ENCODE data around the gene ELMO3. TPM values are rescaled to one million over a fixed set of nuclear protein-coding genes. Genes with fewer than 3 reads are reported as not detected.

The ELMO3 gene
- 0.70 to 1.8 TPM (median 1.1 TPM) in 5 replicates for total RNA-seq (2022; extraction: Qiagen RNA extraction)

DNA sequence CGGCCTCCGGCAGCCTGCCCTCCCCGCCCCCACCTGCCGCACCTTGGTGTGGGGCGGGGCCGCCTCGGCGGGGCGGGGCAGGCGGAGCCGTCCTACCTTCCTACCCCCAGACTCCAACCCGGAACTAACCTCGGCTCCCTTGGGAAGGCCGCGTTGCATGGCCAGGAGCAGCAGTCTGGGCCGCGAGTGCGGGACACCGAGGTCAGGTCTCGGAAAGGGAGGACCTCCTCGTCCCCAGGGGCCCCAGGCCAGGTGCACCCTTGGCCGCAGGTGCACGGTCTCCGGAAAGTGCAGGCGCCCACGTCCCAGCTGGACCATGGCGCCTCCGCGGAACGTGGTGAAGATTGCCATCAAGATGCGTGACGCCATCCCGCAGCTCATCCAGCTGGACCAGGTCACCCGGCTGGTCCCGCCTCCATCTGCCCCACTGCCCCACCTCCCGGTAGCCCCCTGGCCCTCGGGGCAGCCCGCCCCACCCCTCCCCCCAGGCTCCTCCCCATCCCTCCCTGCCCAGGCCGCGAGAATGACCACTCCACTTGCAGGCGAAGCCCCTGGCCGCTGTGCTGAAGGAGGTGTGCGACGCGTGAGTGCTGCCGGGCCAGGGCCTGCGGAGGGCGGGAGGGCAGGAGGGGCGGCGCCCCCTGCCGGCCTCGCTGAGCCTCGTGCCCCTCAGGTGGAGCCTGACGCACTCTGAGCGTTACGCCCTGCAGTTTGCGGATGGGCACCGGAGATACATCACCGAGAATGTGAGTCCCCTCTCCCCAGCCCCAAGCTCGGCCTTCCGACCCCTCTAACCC lies at the start of gene ELMO3:
ELMO3 (plus strand) TSS at position 121 of the 797 bp plus-strand sequence; CDS start at position 317, 196 bp downstream.

DNA sequence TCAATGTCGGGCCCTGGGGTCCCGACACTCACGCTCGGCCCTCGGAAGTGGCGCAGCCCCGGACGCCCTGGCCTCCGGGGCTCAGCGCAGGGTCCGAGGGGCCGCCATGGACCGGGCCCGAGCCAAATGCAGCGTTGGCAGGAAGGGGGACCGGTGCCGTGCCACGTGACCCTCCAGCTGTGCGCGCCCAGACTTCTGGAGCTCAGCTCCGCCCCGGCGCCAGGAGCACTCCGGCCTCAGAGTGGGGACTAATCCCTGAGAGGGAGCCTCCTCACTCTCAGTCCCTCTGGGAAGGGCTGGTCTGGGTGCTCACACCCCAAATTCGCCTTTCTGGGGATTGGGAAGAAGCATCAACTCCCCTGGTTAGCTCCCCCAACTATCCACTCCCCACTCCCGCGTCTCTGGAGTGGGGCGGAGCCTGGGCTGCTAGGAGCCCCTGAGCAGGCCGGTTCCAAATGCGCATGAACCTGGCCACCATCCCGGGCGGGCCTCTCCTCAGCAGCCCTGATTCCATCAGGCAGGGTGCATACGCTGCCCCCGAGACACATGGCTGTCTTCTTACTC lies 48.0 kb upstream of the ELMO3 start, which contains the start of gene B3GNT9:
B3GNT9 (minus strand) TSS at position 166 of the 564 bp plus-strand sequence. CDS start 513 bp downstream, outside the sequence.

DNA sequence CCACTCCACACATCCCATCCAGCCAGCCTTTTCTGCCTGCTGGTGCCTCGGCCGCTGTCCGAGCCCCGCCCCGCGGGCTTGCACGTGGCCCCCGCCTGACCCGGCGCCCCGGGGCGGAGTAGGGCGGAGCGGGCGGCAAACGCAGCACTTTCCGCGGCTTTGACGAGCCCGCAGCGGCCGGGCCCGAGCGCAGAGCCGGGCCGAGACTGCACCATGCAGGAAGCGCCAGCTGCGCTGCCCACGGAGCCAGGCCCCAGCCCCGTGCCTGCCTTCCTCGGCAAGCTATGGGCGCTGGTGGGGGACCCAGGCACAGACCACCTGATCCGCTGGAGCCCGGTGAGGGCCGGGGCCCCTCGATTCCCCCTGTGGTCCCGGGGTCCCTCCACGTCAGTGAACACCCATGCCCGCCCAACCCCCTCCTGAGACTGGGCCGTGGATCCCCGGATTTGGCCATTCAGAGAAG lies 34.3 kb upstream of the ELMO3 start, which contains the start of gene HSF4:
HSF4 (plus strand) TSS at position 147 of the 463 bp plus-strand sequence; CDS start at position 214, 67 bp downstream.

DNA sequence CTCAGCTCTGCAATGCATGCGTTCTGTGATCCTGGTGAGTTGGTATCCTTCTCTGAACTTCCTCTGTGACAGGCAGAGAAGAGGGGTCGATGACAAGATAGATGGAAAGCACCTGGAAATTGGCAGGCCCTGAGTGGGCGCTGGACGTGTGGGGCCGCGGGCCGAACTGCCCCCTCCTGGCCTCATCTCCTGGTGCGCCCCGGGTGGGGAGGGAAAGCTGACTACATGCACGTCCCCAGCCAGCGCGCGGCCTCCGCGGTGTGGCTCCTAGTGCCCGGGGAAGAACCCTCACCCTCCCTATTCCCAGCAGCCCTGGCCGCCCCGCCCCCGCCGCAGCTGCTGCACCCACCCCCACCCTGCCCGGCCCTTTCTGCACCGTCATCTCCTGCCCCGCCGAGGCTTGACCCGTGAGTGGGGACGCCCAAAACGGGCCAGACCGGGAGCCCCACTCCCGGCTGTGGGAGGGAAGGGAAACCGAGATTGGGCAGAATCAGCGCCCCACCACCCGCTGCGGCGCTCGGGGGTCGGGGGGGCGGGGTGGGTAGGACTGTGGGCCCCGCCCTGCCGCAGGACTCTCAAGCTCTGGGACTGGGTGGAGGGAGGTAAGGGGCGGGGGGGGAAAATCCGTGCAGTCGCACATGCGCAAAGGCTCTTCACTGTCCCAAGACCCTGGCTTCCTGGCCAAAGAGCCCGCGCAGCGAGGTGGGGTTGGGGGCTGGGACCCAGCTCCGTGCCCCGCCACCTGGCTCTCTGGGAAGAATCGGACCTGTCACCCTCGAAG lies 28.6 kb upstream of the ELMO3 start, which contains the start of gene NOL3:
NOL3 (plus strand) TSS at position 371 of the 781 bp plus-strand sequence.

DNA sequence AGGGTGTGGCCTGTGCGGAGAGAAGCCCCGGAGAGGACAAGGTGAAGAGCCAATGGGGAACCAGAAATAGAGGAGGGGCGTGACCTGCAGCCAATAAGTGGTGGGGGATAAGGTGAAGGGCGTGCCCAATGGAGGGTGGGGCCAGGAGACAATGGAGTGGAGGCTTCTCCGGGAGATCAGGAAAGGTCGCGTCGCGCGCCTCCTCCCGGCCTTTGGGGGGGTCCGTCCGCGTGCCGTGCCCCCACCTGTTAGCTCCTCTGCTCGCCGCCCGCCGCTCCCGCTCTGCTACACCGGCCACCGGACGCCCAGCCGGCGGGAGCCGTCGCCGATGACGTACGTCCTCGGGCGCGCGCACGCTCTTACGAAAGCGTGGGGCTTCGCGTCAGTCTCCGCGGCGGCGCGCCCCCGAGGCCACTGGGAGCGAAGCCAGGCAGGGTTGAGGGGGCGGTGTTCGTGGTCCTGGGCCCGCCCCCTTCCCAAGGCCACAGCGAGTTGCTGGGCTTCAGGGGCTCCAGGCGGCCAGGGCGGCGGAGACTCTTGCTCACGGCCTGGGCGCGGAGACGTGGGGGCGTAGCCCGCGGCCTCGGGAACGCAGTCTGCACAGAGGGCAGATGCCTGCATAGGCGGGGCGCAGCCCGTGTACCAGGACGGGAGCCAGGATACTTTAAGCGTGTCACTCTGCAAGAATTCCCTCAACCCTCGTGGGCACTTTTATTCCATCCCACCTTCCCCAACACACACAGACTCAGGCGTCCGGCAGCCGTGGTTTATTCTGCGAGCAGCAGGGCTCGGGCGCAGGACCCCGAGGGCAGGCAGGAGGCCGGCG lies 15.1 kb upstream of the ELMO3 start, which contains the start of gene MATCAP1:
MATCAP1 (minus strand) TSS at position 337 of the 826 bp plus-strand sequence. CDS start 3,353 bp downstream, outside the sequence.

DNA sequence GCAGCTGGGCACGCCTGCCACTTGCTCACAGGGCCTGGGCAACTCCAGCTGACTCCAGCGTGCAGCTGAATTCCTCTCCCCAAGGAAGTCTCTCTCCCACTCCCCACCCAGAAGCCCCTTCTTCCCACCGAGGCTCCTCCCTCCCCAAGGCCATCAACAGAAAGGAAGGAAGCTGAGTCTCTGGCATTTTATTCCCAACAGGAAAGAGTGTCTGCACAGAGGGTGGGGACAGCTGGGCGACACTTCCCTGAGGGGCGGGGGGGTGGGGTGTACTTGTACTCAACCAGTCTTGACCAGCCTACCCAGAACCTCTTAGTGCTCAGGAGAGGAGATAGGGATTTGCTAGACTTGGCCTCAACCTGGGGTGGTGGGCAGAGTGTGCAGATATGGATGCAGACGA lies 8.9 kb upstream of the ELMO3 start, which contains the start of gene EXOC3L1:
EXOC3L1 (minus strand) TSS at position 96 of the 400 bp plus-strand sequence. CDS start 460 bp downstream, outside the sequence.

GRCh38 chr16:67191995-67192681 lies 6.8 kb upstream of the ELMO3 start, which contains the start of gene E2F4:
Gene E2F4 (plus strand): TSS chr16:67192155. CDS start chr16:67192228, 73 bp downstream.

DNA sequence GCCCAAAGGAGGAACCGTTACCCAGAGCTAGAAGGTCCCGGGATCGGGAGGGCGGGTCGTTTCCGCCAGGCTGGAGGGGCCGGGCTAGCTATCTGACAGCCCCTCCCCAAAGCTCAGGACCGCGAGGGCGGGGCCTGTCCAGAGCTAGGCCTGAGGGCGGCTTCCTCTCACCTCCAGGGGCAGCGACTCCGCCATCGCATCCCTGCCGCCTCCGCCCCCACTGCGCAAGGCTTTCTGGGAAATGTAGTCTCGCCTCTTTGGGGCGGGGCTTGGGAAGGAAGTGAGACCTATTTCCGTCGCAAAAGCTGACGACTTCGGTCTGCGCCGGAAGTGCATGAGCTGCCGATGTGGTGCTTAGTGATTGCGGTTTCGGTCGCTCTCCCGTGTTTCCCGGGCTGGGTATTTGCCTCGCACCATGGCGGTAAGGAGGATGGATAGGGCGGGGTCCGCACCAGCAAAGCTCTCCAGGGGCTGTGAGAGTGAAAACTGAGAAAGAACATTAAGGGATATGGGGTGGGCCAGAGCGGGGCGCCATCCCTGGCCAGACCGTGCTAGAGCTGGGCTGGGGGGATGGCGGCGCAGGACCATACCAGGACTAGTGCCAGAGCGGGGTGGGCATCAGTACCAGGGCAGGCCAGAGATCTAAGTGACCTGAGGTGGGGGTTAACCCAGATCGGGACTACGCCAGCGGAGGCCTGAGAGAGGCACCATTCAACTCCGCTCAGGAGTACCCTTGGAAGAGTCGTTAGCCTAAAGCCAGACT lies 28.1 kb downstream of the ELMO3 start, which contains the start of gene TMEM208:
TMEM208 (plus strand) TSS at position 327 of the 763 bp plus-strand sequence; CDS start at position 416, 89 bp downstream.

GRCh38 chr16:67247192-67248072 lies 48.5 kb downstream of the ELMO3 start, which contains the start of gene FHOD1:
Gene FHOD1 (minus strand): TSS chr16:67247481. CDS start chr16:67247410, 71 bp downstream.

GRCh38 chr16:67248401-67249177 lies 49.7 kb downstream of the ELMO3 start, which contains the start of gene SLC9A5:
Gene SLC9A5 (plus strand): TSS chr16:67248979. CDS start chr16:67249015, 36 bp downstream.

Other genes starting within 250 kb of the ELMO3 start
- gene CES3, start 237.9 kb upstream of the ELMO3 start, total RNA-seq (2022; extraction: Qiagen RNA extraction), result 2.3 to 3.6 TPM (median 2.4 TPM) in 5 replicates
- 1.9 to 3.3 TPM (median 2.9 TPM) in 5 replicates for gene CES4A, start 210.5 kb upstream of the ELMO3 start, total RNA-seq (2022; extraction: Qiagen RNA extraction)
- gene CBFB, start 170.0 kb upstream of the ELMO3 start, total RNA-seq (2022; extraction: Qiagen RNA extraction), result 43.4 to 64.6 TPM (median 52.4 TPM) in 5 replicates
- 22.3 to 24.6 TPM (median 22.8 TPM) in 5 replicates for gene PHAF1, start 89.2 kb upstream of the ELMO3 start, total RNA-seq (2022; extraction: Qiagen RNA extraction)
- 7.4 to 10.0 TPM (median 9.2 TPM) in 5 replicates for gene B3GNT9, start 48.1 kb upstream of the ELMO3 start, total RNA-seq (2022; extraction: Qiagen RNA extraction)
- gene TRADD, start 39.2 kb upstream of the ELMO3 start, total RNA-seq (2022; extraction: Qiagen RNA extraction), result 15.2 to 21.9 TPM (median 21.3 TPM) in 5 replicates
- gene FBXL8, start 39.2 kb upstream of the ELMO3 start, total RNA-seq (2022; extraction: Qiagen RNA extraction), result 5.8 to 11.5 TPM (median 8.5 TPM) in 5 replicates
- 12.2 to 21.9 TPM (median 16.8 TPM) in 5 replicates for gene HSF4, start 34.4 kb upstream of the ELMO3 start, total RNA-seq (2022; extraction: Qiagen RNA extraction)
- gene NOL3, start 28.6 kb upstream of the ELMO3 start, total RNA-seq (2022; extraction: Qiagen RNA extraction), result 73.1 to 97.4 TPM (median 92.2 TPM) in 5 replicates
- 4.2 to 8.5 TPM (median 6.5 TPM) in 5 replicates for gene MATCAP1, start 15.2 kb upstream of the ELMO3 start, total RNA-seq (2022; extraction: Qiagen RNA extraction)
- 0.06 to 0.32 TPM (median 0.23 TPM) in 4 of 5 replicates, not detected in the other for gene EXOC3L1, start 9.0 kb upstream of the ELMO3 start, total RNA-seq (2022; extraction: Qiagen RNA extraction)
- 81.7 to 103 TPM (median 94.2 TPM) in 5 replicates for gene E2F4, start 7.0 kb upstream of the ELMO3 start, total RNA-seq (2022; extraction: Qiagen RNA extraction)
- 82.1 to 103 TPM (median 91.2 TPM) in 5 replicates for gene TMEM208, start 28.0 kb downstream of the ELMO3 start, total RNA-seq (2022; extraction: Qiagen RNA extraction)
- 40.2 to 67.1 TPM (median 60.9 TPM) in 5 replicates for gene FHOD1, start 48.4 kb downstream of the ELMO3 start, total RNA-seq (2022; extraction: Qiagen RNA extraction)
- gene SLC9A5, start 49.8 kb downstream of the ELMO3 start, total RNA-seq (2022; extraction: Qiagen RNA extraction), result 1.1 to 1.9 TPM (median 1.5 TPM) in 5 replicates
- 9.7 to 17.3 TPM (median 14.6 TPM) in 5 replicates for gene PLEKHG4, start 80.4 kb downstream of the ELMO3 start, total RNA-seq (2022; extraction: Qiagen RNA extraction)
- gene KCTD19, start 127.6 kb downstream of the ELMO3 start, total RNA-seq (2022; extraction: Qiagen RNA extraction), result 0.08 to 0.44 TPM (median 0.20 TPM) in 4 of 5 replicates, not detected in the other
- gene LRRC36, start 127.7 kb downstream of the ELMO3 start, total RNA-seq (2022; extraction: Qiagen RNA extraction), result 0.08 to 0.09 TPM in 2 of 5 replicates, not detected in the others
- gene TPPP3, start 194.4 kb downstream of the ELMO3 start, total RNA-seq (2022; extraction: Qiagen RNA extraction), result 9.1 to 16.5 TPM (median 14.0 TPM) in 5 replicates
- gene ZDHHC1, start 217.3 kb downstream of the ELMO3 start, total RNA-seq (2022; extraction: Qiagen RNA extraction), result 4.8 to 8.1 TPM (median 7.1 TPM) in 5 replicates
- 1.6 to 2.4 TPM (median 2.1 TPM) in 5 replicates for gene HSD11B2, start 232.0 kb downstream of the ELMO3 start, total RNA-seq (2022; extraction: Qiagen RNA extraction)

Measured in A549 treated with Mapracorat at 1 μM for 4 hours (cell line).